Measurements from ENCODE around the gene FRY. TPM values are rescaled to one million over a fixed set of nuclear protein-coding genes. Genes with fewer than 3 reads are reported as not detected.

The FRY gene
- total and polyA plus RNA-seq, 4 experiments from 2014 or later: 2.3 to 19.2 (median 11.8) TPM

DNA sequence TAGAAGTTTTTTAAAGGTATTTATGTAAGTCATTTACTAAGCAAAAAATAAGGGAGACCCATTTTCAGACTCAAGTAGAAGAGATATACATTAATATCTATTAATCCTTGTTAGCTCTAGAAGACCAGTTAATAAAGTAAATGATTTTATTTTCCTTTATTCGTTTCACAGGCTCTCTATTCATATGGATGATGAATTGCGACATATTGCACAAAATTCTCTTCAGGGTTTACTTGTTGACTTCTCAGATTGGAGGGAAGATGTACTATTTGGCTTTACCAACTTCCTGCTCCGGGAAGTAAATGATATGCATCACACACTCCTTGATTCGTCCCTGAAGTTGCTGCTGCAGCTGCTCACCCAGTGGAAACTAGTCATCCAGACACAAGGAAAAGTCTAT is 139.3 kb downstream of the FRY start:
- H3K4me1 ChIP-seq (ENCODE audit: insufficient read depth, low read length): no peaks in the 10 kb centered on the region
- H3K4me1 Mint-ChIP-seq: no peaks in the 10 kb centered on the region
- no peak overlapping the region for H3K27ac Mint-ChIP-seq
- no peak overlapping the region for H3K4me3 Mint-ChIP-seq
- no peak overlapping the region for H3K4me3 ChIP-seq (ENCODE audit: low read length in 2 of 2)
- H3K36me3 ChIP-seq (ENCODE audit: insufficient read depth, low read length): no peaks in the 10 kb centered on the region
- no peaks in the 10 kb centered on the region for H3K27me3 ChIP-seq (ENCODE audit: insufficient read depth, low read length)
- H3K27me3 Mint-ChIP-seq: no peaks in the 10 kb centered on the region
- H3K9me3 Mint-ChIP-seq: peaks cover 0 to 1% (median 0%) of the 10 kb centered on the region in 8 donors
- H3K36me3 Mint-ChIP-seq: peaks cover 13 to 21% of the 10 kb centered on the region in 2 donors
- POLR2A ChIA-PET (ENCODE audit: partially characterized antibody): no interaction called here
- intact Hi-C loops (cut with micrococcal nuclease): no loop called here
- H3K27ac ChIP-seq (ENCODE audit: low read depth, low read length): no peak overlapping the region
- H3K9me3 ChIP-seq (ENCODE audit: control insufficient read depth in 1 of 2, low read length in 2 of 2): no peaks in the 10 kb centered on the region
- no peak for DNase-seq
- CTCF ChIA-PET (ENCODE audit: partially characterized antibody): no interaction called here

DNA sequence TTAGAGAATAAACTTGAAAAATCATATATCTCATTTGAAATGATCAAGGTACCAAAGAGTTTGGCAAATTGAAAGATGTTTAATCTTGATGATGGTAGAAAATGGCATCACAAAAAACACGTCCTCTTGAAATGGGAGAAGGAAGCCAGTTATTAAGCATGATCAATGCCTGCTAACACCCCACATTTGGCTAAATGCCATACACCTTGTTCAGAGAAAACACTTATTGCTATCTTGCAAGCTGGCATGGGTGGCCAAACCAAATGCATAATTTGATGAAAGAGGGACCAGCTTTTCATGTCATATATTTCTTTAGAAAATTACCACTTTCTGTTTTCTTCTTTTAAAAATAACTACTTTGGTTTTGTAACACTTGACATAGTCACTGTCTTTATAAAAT is 142.3 kb downstream of the FRY start:
- H3K9me3 Mint-ChIP-seq: peaks cover 0 to 1% (median 0%) of the 10 kb centered on the region in 8 donors
- DNase-seq: no peak
- no peaks in the 10 kb centered on the region for H3K36me3 ChIP-seq (ENCODE audit: insufficient read depth, low read length)
- no peak overlapping the region for H3K27ac Mint-ChIP-seq
- no peaks in the 10 kb centered on the region for H3K4me1 Mint-ChIP-seq
- peaks cover 13 to 33% of the 10 kb centered on the region in 2 donors for H3K36me3 Mint-ChIP-seq
- no peaks in the 10 kb centered on the region for H3K4me1 ChIP-seq (ENCODE audit: insufficient read depth, low read length)
- H3K27ac ChIP-seq (ENCODE audit: low read depth, low read length): no peak overlapping the region
- ChIA-PET POLR2A (ENCODE audit: partially characterized antibody) (no interaction called here), CTCF (ENCODE audit: partially characterized antibody) (interaction anchor here (4.7 kb wide), 1 partner anchor 8 kb away, joined by 21 read pairs; no protein-coding TSS in a partner anchor)
- H3K4me3 ChIP-seq (ENCODE audit: low read length in 2 of 2): no peak overlapping the region
- no peaks in the 10 kb centered on the region for H3K27me3 Mint-ChIP-seq
- intact Hi-C loops (cut with micrococcal nuclease): no loop called here
- H3K9me3 ChIP-seq (ENCODE audit: control insufficient read depth in 1 of 2, low read length in 2 of 2): no peaks in the 10 kb centered on the region
- no peaks in the 10 kb centered on the region for H3K27me3 ChIP-seq (ENCODE audit: insufficient read depth, low read length)
- H3K4me3 Mint-ChIP-seq: no peak overlapping the region

DNA sequence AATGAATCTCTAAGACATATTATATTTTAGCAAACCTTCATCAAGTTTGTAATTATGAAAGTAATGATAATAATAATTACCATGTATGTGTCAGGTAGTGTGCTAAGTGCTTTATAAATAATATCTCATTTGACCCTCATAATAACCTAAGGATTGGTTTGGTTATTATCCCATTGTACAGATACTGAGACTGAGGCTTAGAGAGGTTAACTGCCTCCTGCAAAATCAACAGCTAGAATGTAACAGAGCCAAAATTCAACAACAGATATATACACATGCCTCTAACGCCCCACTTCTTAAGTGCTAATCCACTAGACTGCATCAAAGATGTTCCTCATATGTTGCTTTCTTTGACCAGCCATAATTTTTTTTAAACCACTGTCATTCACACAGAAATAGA is 142.8 kb downstream of the FRY start:
- H3K9me3 ChIP-seq (ENCODE audit: control insufficient read depth in 1 of 2, low read length in 2 of 2): no peaks in the 10 kb centered on the region
- ChIA-PET POLR2A (ENCODE audit: partially characterized antibody) (no interaction called here), CTCF (ENCODE audit: partially characterized antibody) (interaction anchor here (4.7 kb wide), 1 partner anchor 9 kb away, joined by 21 read pairs; no protein-coding TSS in a partner anchor)
- no peak overlapping the region for H3K4me3 ChIP-seq (ENCODE audit: low read length in 2 of 2)
- H3K27me3 ChIP-seq (ENCODE audit: insufficient read depth, low read length): no peaks in the 10 kb centered on the region
- H3K36me3 ChIP-seq (ENCODE audit: insufficient read depth, low read length): no peaks in the 10 kb centered on the region
- no peak overlapping the region for H3K27ac ChIP-seq (ENCODE audit: low read depth, low read length)
- no peak for DNase-seq
- no peaks in the 10 kb centered on the region for H3K4me1 Mint-ChIP-seq
- intact Hi-C loops (cut with micrococcal nuclease): no loop called here
- H3K9me3 Mint-ChIP-seq: peaks cover 0 to 1% (median 0%) of the 10 kb centered on the region in 8 donors
- no peaks in the 10 kb centered on the region for H3K27me3 Mint-ChIP-seq
- H3K4me1 ChIP-seq (ENCODE audit: insufficient read depth, low read length): no peaks in the 10 kb centered on the region
- H3K36me3 Mint-ChIP-seq: peaks cover 13 to 33% of the 10 kb centered on the region in 2 donors
- H3K27ac Mint-ChIP-seq: no peak overlapping the region
- H3K4me3 Mint-ChIP-seq: no peak overlapping the region

DNA sequence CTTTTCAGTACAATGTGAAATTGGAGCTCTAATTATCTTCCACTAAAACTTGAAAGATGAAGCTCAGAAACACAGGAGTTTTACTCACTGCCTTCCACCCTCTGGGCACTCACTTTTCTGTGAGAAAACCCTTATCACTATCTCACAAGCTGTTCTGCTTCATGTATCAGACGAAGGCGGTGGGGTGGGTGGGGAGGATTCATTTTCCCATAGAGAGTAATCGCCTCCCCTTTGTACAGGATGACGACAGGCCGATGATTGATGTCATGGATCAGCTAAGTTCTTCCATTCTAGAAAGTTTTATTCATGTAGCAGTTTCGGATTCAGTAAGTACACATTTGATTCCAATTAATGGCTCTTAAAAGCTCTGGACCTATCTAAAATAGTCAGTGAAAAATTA is 143.7 kb downstream of the FRY start:
- Histone ChIP-seq H3K4me3 (ENCODE audit: low read length in 2 of 2) (no peak overlapping the region), H3K27ac (ENCODE audit: low read depth, low read length) (no peak overlapping the region), H3K9me3 (ENCODE audit: control insufficient read depth in 1 of 2, low read length in 2 of 2) (no peaks in the 10 kb centered on the region), H3K36me3 (ENCODE audit: insufficient read depth, low read length) (no peaks in the 10 kb centered on the region), H3K4me1 (ENCODE audit: insufficient read depth, low read length) (no peaks in the 10 kb centered on the region), H3K27me3 (ENCODE audit: insufficient read depth, low read length) (no peaks in the 10 kb centered on the region)
- Mint-ChIP-seq H3K36me3 (peaks cover 13 to 39% of the 10 kb centered on the region in 2 donors), H3K9me3 (peaks cover 0 to 1% (median 0%) of the 10 kb centered on the region in 8 donors), H3K4me3 (no peak overlapping the region), H3K27me3 (no peaks in the 10 kb centered on the region), H3K4me1 (no peaks in the 10 kb centered on the region), H3K27ac (no peak overlapping the region)
- DNase-seq: no peak
- ChIA-PET POLR2A (ENCODE audit: partially characterized antibody) (interaction anchor here (1.2 kb wide), 1 partner anchor 22 kb away, joined by 3 read pairs; no protein-coding TSS in a partner anchor), CTCF (ENCODE audit: partially characterized antibody) (interaction anchor here (1.5 to 4.7 kb wide), 2 partner anchors 9 to 11 kb away, joined by 4 to 21 read pairs; no protein-coding TSS in a partner anchor)
- intact Hi-C loops (cut with micrococcal nuclease): no loop called here

DNA sequence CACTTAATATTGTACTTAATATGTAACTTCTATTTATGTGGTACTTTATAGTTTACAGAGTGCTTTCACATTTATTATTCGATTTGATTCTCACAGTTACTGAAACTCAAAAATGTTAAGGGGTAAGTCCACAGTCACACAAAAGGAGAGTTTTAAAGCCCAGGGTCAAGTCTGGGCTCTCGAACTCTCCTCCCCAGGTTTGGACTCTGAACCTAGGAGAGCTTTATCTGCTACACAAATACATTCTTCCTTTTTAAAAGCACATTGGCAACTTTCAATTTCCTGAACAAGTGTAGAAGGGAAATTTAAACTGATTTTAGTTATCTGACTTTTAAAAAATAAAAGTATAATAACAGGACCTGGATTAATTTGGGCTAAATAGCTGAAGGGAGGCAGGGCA is 144.4 kb downstream of the FRY start:
- ChIA-PET POLR2A (ENCODE audit: partially characterized antibody) (interaction anchor here (1.2 kb wide), 1 partner anchor 21 kb away, joined by 3 read pairs; no protein-coding TSS in a partner anchor), CTCF (ENCODE audit: partially characterized antibody) (interaction anchor here (1.5 to 4.7 kb wide), 2 partner anchors 10 to 11 kb away, joined by 4 to 21 read pairs; no protein-coding TSS in a partner anchor)
- H3K27me3 Mint-ChIP-seq: no peaks in the 10 kb centered on the region
- Histone ChIP-seq H3K36me3 (ENCODE audit: insufficient read depth, low read length) (no peaks in the 10 kb centered on the region), H3K27me3 (ENCODE audit: insufficient read depth, low read length) (no peaks in the 10 kb centered on the region), H3K27ac (ENCODE audit: low read depth, low read length) (no peak overlapping the region), H3K9me3 (ENCODE audit: control insufficient read depth in 1 of 2, low read length in 2 of 2) (no peaks in the 10 kb centered on the region), H3K4me3 (ENCODE audit: low read length in 2 of 2) (no peak overlapping the region), H3K4me1 (ENCODE audit: insufficient read depth, low read length) (no peaks in the 10 kb centered on the region)
- no peak for DNase-seq
- intact Hi-C loops (cut with micrococcal nuclease): no loop called here
- no peak overlapping the region for H3K4me3 Mint-ChIP-seq
- H3K36me3 Mint-ChIP-seq: peaks cover 13 to 39% of the 10 kb centered on the region in 2 donors
- H3K27ac Mint-ChIP-seq: no peak overlapping the region
- H3K4me1 Mint-ChIP-seq: no peaks in the 10 kb centered on the region
- peaks cover 0 to 1% (median 0%) of the 10 kb centered on the region in 8 donors for H3K9me3 Mint-ChIP-seq

DNA sequence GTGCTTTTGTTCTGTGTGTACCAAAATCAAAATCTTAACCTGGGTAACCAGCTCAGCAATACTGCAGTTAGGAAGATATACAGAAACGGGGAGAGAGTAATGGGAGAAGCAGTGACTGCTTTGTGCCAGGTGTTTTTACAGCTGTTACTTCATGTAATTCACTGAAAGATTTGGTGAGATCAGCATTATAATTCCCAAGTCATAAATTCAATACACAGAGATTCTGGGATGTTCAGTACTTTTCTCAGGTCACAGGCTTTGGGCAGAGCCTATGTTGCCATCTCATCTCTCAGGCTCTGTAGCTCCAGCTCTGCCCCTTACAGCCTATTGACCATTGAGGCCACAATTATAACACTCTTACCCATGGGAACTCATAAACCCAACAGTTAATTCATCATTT is 145.1 kb downstream of the FRY start:
- Mint-ChIP-seq H3K4me3 (no peak overlapping the region), H3K9me3 (peaks cover 0 to 1% (median 0%) of the 10 kb centered on the region in 8 donors), H3K27ac (no peak overlapping the region), H3K36me3 (peaks cover 13 to 37% of the 10 kb centered on the region in 2 donors), H3K4me1 (no peaks in the 10 kb centered on the region), H3K27me3 (no peaks in the 10 kb centered on the region)
- ChIA-PET CTCF (ENCODE audit: partially characterized antibody) (interaction anchor here (0.6 to 4.7 kb wide), 3 partner anchors 10 to 257 kb away, joined by 3 to 21 read pairs (median 4); no protein-coding TSS in a partner anchor), POLR2A (ENCODE audit: partially characterized antibody) (no interaction called here)
- H3K9me3 ChIP-seq (ENCODE audit: control insufficient read depth in 1 of 2, low read length in 2 of 2): no peaks in the 10 kb centered on the region
- no peaks in the 10 kb centered on the region for H3K27me3 ChIP-seq (ENCODE audit: insufficient read depth, low read length)
- intact Hi-C loops (cut with micrococcal nuclease): no loop called here
- no peak overlapping the region for H3K4me3 ChIP-seq (ENCODE audit: low read length in 2 of 2)
- H3K27ac ChIP-seq (ENCODE audit: low read depth, low read length): no peak overlapping the region
- H3K36me3 ChIP-seq (ENCODE audit: insufficient read depth, low read length): no peaks in the 10 kb centered on the region
- no peak for DNase-seq
- no peaks in the 10 kb centered on the region for H3K4me1 ChIP-seq (ENCODE audit: insufficient read depth, low read length)

DNA sequence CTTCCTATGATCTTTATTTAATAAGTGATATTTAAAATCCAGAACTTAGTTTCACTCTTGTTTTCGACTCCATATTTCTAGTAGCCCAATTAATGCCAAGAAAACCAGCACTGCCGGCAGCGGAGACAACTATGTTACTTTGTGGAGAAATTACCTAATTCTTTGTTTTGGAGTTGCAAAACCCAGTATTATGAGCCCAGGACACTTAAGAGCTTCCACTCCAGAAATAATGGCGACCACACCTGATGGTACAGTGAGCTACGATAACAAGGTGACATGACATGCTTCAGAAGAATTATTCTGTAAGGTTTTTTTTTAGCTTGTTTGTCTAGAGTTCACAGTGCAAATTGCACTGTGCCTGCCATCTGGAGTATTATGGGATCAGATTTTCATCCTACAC is 147.2 kb downstream of the FRY start:
- ChIA-PET POLR2A (ENCODE audit: partially characterized antibody) (no interaction called here), CTCF (ENCODE audit: partially characterized antibody) (interaction anchor here (1.6 kb wide), 1 partner anchor 14 kb away, joined by 5 read pairs; no protein-coding TSS in a partner anchor)
- H3K9me3 ChIP-seq (ENCODE audit: control insufficient read depth in 1 of 2, low read length in 2 of 2): no peaks in the 10 kb centered on the region
- no peaks in the 10 kb centered on the region for H3K4me1 ChIP-seq (ENCODE audit: insufficient read depth, low read length)
- Mint-ChIP-seq H3K4me3 (no peak overlapping the region), H3K9me3 (no peaks in the 10 kb centered on the region), H3K27ac (no peak overlapping the region), H3K36me3 (peaks cover 9 to 29% of the 10 kb centered on the region in 2 donors), H3K4me1 (no peaks in the 10 kb centered on the region), H3K27me3 (no peaks in the 10 kb centered on the region)
- no peaks in the 10 kb centered on the region for H3K36me3 ChIP-seq (ENCODE audit: insufficient read depth, low read length)
- no peak overlapping the region for H3K4me3 ChIP-seq (ENCODE audit: low read length in 2 of 2)
- no peak overlapping the region for H3K27ac ChIP-seq (ENCODE audit: low read depth, low read length)
- no peaks in the 10 kb centered on the region for H3K27me3 ChIP-seq (ENCODE audit: insufficient read depth, low read length)
- no peak for DNase-seq
- intact Hi-C loops (cut with micrococcal nuclease): no loop called here

Measured in CD4-positive, alpha-beta memory T cell (primary cell).